RWPE2 (cell line): ENCODE results near the gene NCAPD3.

ENCODE experiments used
- ATAC-seq: fragments of 200-7000 bp; cut with Tn5 transposase; 3 replicates; pipeline ENCODE4 v1.9.1; 2021; ENCODE audit warnings: low read depth
- DNase-seq: peaks from one replicate; pipeline ENCODE4 v3.0.0-alpha.2; 2020; ENCODE audit warnings: low spot score
- H3K27ac ChIP-seq: fragments of 450-650 bp; 2 replicates; pipeline ENCODE4 v1.5.1; 2017; ENCODE audit warnings: mild to moderate bottlenecking; ENCODE audit not compliant: poor library complexity, severe bottlenecking
- H3K27me3 ChIP-seq: fragments of 250-450 bp; sonication (Bioruptor Pico); 2 replicates; pipeline ENCODE4 v1.5.1; 2021; ENCODE audit warnings: mild to moderate bottlenecking, moderate library complexity; ENCODE audit not compliant: insufficient read depth, poor library complexity, severe bottlenecking
- H3K36me3 ChIP-seq: fragments of 250-450 bp; sonication (Bioruptor Pico); 2 replicates; pipeline ENCODE4 v1.5.1; 2020; ENCODE audit warnings: low read depth, mild to moderate bottlenecking, moderate library complexity
- H3K4me1 ChIP-seq: fragments of 250-450 bp; sonication (Bioruptor Pico); 2 replicates; pipeline ENCODE4 v1.5.1; 2021; ENCODE audit warnings: mild to moderate bottlenecking, moderate library complexity; ENCODE audit not compliant: insufficient read depth, poor library complexity, severe bottlenecking
- H3K4me3 ChIP-seq: fragments of 250-450 bp; sonication (Bioruptor Pico); 2 replicates; pipeline ENCODE4 v1.5.1; 2021; ENCODE audit warnings: mild to moderate bottlenecking, moderate library complexity; ENCODE audit not compliant: severe bottlenecking
- H3K9me3 ChIP-seq: fragments of 250-450 bp; sonication (Bioruptor Pico); 2 replicates; pipeline ENCODE4 v1.5.1; 2021; ENCODE audit warnings: mild to moderate bottlenecking, moderate library complexity; ENCODE audit not compliant: severe bottlenecking
- CTCF ChIP-seq: fragments of 450-650 bp; IDR thresholded peaks from one replicate; pipeline ENCODE4 v1.5.1; 2017; ENCODE audit warnings: mild to moderate bottlenecking, moderate library complexity; ENCODE audit not compliant: poor library complexity, severe bottlenecking

Gene NCAPD3

GRCh38 chr11:134155946-134156865 is 67.6 kb downstream of the NCAPD3 start:
- Histone ChIP-seq H3K4me1 (no peaks in the 10 kb centered on the region), H3K36me3 (peaks cover 58% of the 10 kb centered on the region)
- no peak for DNase-seq

GRCh38 chr11:134155456-134155855 is 68.3 kb downstream of the NCAPD3 start:
- Histone ChIP-seq H3K4me3 (no peak overlapping the region), H3K27me3 (no peaks in the 10 kb centered on the region), H3K36me3 (peaks cover 50% of the 10 kb centered on the region), H3K4me1 (no peaks in the 10 kb centered on the region), H3K27ac (no peak overlapping the region), H3K9me3 (no peaks in the 10 kb centered on the region)
- no peak for TF ChIP-seq CTCF
- DNase-seq = no peak
- no peak for ATAC-seq

More at GRCh38 chr11:134155946-134156865, 67.6 kb downstream of the NCAPD3 start:
- TF ChIP-seq CTCF = no peak
- ATAC-seq = no peak
- Histone ChIP-seq H3K4me3 (no peak overlapping the region), H3K9me3 (no peaks in the 10 kb centered on the region), H3K27me3 (no peaks in the 10 kb centered on the region), H3K27ac (no peak overlapping the region)

GRCh38 chr11:134154441-134154840 is 69.3 kb downstream of the NCAPD3 start:
- no peak for ATAC-seq
- Histone ChIP-seq H3K4me3 (no peak overlapping the region), H3K27me3 (no peaks in the 10 kb centered on the region), H3K36me3 (peaks cover 47% of the 10 kb centered on the region), H3K9me3 (no peaks in the 10 kb centered on the region), H3K27ac (no peak overlapping the region), H3K4me1 (no peaks in the 10 kb centered on the region)
- no peak for TF ChIP-seq CTCF
- DNase-seq = no peak

- H3K27ac ChIP-seq = no peak overlapping the region
- ATAC-seq = no peak
- no peaks in the 10 kb centered on the region for H3K27me3 ChIP-seq
- no peak for DNase-seq
- peaks cover 36% of the 10 kb centered on the region for H3K36me3 ChIP-seq
- H3K9me3 ChIP-seq = no peaks in the 10 kb centered on the region
- TF ChIP-seq CTCF = no peak
- no peak overlapping the region for H3K4me3 ChIP-seq
- H3K4me1 ChIP-seq = no peaks in the 10 kb centered on the region
Observed at GRCh38 chr11:134153147-134153905, 70.4 kb downstream of the NCAPD3 start.
